ENCODE data around the gene NEDD4L.

Gene NEDD4L

GRCh38 chr18:58348517-58348916, 304.5 kb downstream of the NEDD4L start:
- no CpG with 5 or more reads among the region's 4 CpGs for WGBS, 2 donors (ENCODE audit: extremely low coverage in 2 of 2, insufficient read length in 2 of 2, insufficient replicate concordance in 1 of 2)
- no peak overlapping the region for H2AK5ac ChIP-seq (ENCODE audit: low read depth, low read length)
- H2AFZ ChIP-seq (ENCODE audit: low read length): no peak overlapping the region
- H2BK5ac ChIP-seq (ENCODE audit: low read length): no peak overlapping the region
- H3K4me2 ChIP-seq (ENCODE audit: insufficient read depth, low read length, poor library complexity, severe bottlenecking): no peak overlapping the region
- H3K36me3 ChIP-seq (replicated peaks in 1 of 2; ENCODE audit: control insufficient read depth in 2 of 2, insufficient read depth in 2 of 2, low read length in 2 of 2): peaks cover 0 to 3% of the 10 kb centered on the region in 2 donors
- H3K4me1 ChIP-seq (ENCODE audit: control insufficient read depth in 2 of 2, insufficient read depth in 1 of 2, low read depth in 1 of 2, low read length in 2 of 2): peaks cover 8 to 20% of the 10 kb centered on the region in 2 donors
- H4K8ac ChIP-seq (ENCODE audit: low read depth, low read length): no peak overlapping the region
- no peaks in the 10 kb centered on the region for H3K9me3 ChIP-seq (replicated peaks in 1 of 2; ENCODE audit: control insufficient read depth in 2 of 2, insufficient read depth in 1 of 2, low read depth in 1 of 2, low read length in 2 of 2)
- no peak overlapping the region for H2BK12ac ChIP-seq (ENCODE audit: low read length)
- no peak overlapping the region for H2BK15ac ChIP-seq (ENCODE audit: low read length)
- no peak overlapping the region for H3K18ac ChIP-seq (ENCODE audit: low read length)
- H3K27me3 ChIP-seq (ENCODE audit: control insufficient read depth in 3 of 3, insufficient read depth in 3 of 3, low read depth in 1 of 3, low read length in 3 of 3): no peaks in the 10 kb centered on the region
- H3K4me3 ChIP-seq (ENCODE audit: low read length in 2 of 2): no peak overlapping the region
- no peak overlapping the region for H3K4ac ChIP-seq (ENCODE audit: low read length)
- no peak overlapping the region for H2BK120ac ChIP-seq (ENCODE audit: low read depth, low read length)
- H3K14ac ChIP-seq (ENCODE audit: low read length): no peak overlapping the region
- no peaks in the 10 kb centered on the region for H3K79me1 ChIP-seq (ENCODE audit: low read depth, low read length)
- H3K23ac ChIP-seq (ENCODE audit: low read depth, low read length, poor library complexity): no peak overlapping the region
- H3K9ac ChIP-seq (ENCODE audit: low read depth, low read length, poor library complexity): no peak overlapping the region
- no peak overlapping the region for H3K27ac ChIP-seq (replicated peaks; ENCODE audit: low read length)
- no peak overlapping the region for H4K91ac ChIP-seq (ENCODE audit: low read depth, low read length, poor library complexity)
- no peak for DNase-seq (ENCODE audit: low spot score)

GRCh38 chr18:58348951-58349350, 304.9 kb downstream of the NEDD4L start:
- no peak overlapping the region for H3K4me3 ChIP-seq (ENCODE audit: low read length in 2 of 2)
- no peaks in the 10 kb centered on the region for H3K9me3 ChIP-seq (replicated peaks in 1 of 2; ENCODE audit: control insufficient read depth in 2 of 2, insufficient read depth in 1 of 2, low read depth in 1 of 2, low read length in 2 of 2)
- no peak overlapping the region for H3K18ac ChIP-seq (ENCODE audit: low read length)
- H2AK5ac ChIP-seq (ENCODE audit: low read depth, low read length): no peak overlapping the region
- DNase-seq (ENCODE audit: low spot score): no peak
- WGBS, 2 donors (ENCODE audit: extremely low coverage in 2 of 2, insufficient read length in 2 of 2, insufficient replicate concordance in 1 of 2): no CpG with 5 or more reads among the region's 7 CpGs
- no peaks in the 10 kb centered on the region for H3K79me1 ChIP-seq (ENCODE audit: low read depth, low read length)
- H2AFZ ChIP-seq (ENCODE audit: low read length): no peak overlapping the region
- no peak overlapping the region for H2BK15ac ChIP-seq (ENCODE audit: low read length)
- H3K27ac ChIP-seq (replicated peaks; ENCODE audit: low read length): no peak overlapping the region
- no peak overlapping the region for H2BK12ac ChIP-seq (ENCODE audit: low read length)
- H3K9ac ChIP-seq (ENCODE audit: low read depth, low read length, poor library complexity): no peak overlapping the region
- H3K27me3 ChIP-seq (ENCODE audit: control insufficient read depth in 3 of 3, insufficient read depth in 3 of 3, low read depth in 1 of 3, low read length in 3 of 3): no peaks in the 10 kb centered on the region
- H4K91ac ChIP-seq (ENCODE audit: low read depth, low read length, poor library complexity): no peak overlapping the region
- H3K4me2 ChIP-seq (ENCODE audit: insufficient read depth, low read length, poor library complexity, severe bottlenecking): no peak overlapping the region
- H3K23ac ChIP-seq (ENCODE audit: low read depth, low read length, poor library complexity): no peak overlapping the region
- no peak overlapping the region for H2BK5ac ChIP-seq (ENCODE audit: low read length)
- peaks cover 0 to 3% of the 10 kb centered on the region in 2 donors for H3K36me3 ChIP-seq (replicated peaks in 1 of 2; ENCODE audit: control insufficient read depth in 2 of 2, insufficient read depth in 2 of 2, low read length in 2 of 2)
- no peak overlapping the region for H4K8ac ChIP-seq (ENCODE audit: low read depth, low read length)
- no peak overlapping the region for H2BK120ac ChIP-seq (ENCODE audit: low read depth, low read length)
- H3K4ac ChIP-seq (ENCODE audit: low read length): no peak overlapping the region
- H3K14ac ChIP-seq (ENCODE audit: low read length): no peak overlapping the region
- peaks cover 6 to 20% of the 10 kb centered on the region in 2 donors for H3K4me1 ChIP-seq (ENCODE audit: control insufficient read depth in 2 of 2, insufficient read depth in 1 of 2, low read depth in 1 of 2, low read length in 2 of 2)

- Histone ChIP-seq H2AFZ (ENCODE audit: low read length) (no peak overlapping the region), H4K91ac (ENCODE audit: low read depth, low read length, poor library complexity) (no peak overlapping the region), H3K23ac (ENCODE audit: low read depth, low read length, poor library complexity) (no peak overlapping the region), H4K8ac (ENCODE audit: low read depth, low read length) (no peak overlapping the region), H3K27me3 (ENCODE audit: control insufficient read depth in 3 of 3, insufficient read depth in 3 of 3, low read depth in 1 of 3, low read length in 3 of 3) (no peaks in the 10 kb centered on the region), H2AK5ac (ENCODE audit: low read depth, low read length) (no peak overlapping the region), H3K4me3 (ENCODE audit: low read length in 2 of 2) (no peak overlapping the region), H2BK5ac (ENCODE audit: low read length) (no peak overlapping the region), H2BK15ac (ENCODE audit: low read length) (no peak overlapping the region), H3K9ac (ENCODE audit: low read depth, low read length, poor library complexity) (no peak overlapping the region), H3K14ac (ENCODE audit: low read length) (no peak overlapping the region), H3K36me3 (replicated peaks in 1 of 2; ENCODE audit: control insufficient read depth in 2 of 2, insufficient read depth in 2 of 2, low read length in 2 of 2) (peaks cover 2 to 3% of the 10 kb centered on the region in 2 donors), H3K9me3 (replicated peaks in 1 of 2; ENCODE audit: control insufficient read depth in 2 of 2, insufficient read depth in 1 of 2, low read depth in 1 of 2, low read length in 2 of 2) (no peaks in the 10 kb centered on the region), H3K4me2 (ENCODE audit: insufficient read depth, low read length, poor library complexity, severe bottlenecking) (no peak overlapping the region), H3K79me1 (ENCODE audit: low read depth, low read length) (no peaks in the 10 kb centered on the region), H2BK12ac (ENCODE audit: low read length) (no peak overlapping the region), H3K4me1 (ENCODE audit: control insufficient read depth in 2 of 2, insufficient read depth in 1 of 2, low read depth in 1 of 2, low read length in 2 of 2) (peaks cover 3 to 15% of the 10 kb centered on the region in 2 donors), H3K18ac (ENCODE audit: low read length) (no peak overlapping the region), H3K4ac (ENCODE audit: low read length) (no peak overlapping the region), H2BK120ac (ENCODE audit: low read depth, low read length) (no peak overlapping the region), H3K27ac (replicated peaks; ENCODE audit: low read length) (no peak overlapping the region)
- DNase-seq (ENCODE audit: low spot score): no peak
- no CpG with 5 or more reads among the region's 2 CpGs for WGBS, 2 donors (ENCODE audit: extremely low coverage in 2 of 2, insufficient read length in 2 of 2, insufficient replicate concordance in 1 of 2)
Measured at GRCh38 chr18:58349650-58350049, 305.6 kb downstream of the NEDD4L start.

GRCh38 chr18:58350526-58350925, 306.5 kb downstream of the NEDD4L start:
- no peak overlapping the region for H3K9ac ChIP-seq (ENCODE audit: low read depth, low read length, poor library complexity)
- H3K4me2 ChIP-seq (ENCODE audit: insufficient read depth, low read length, poor library complexity, severe bottlenecking): no peak overlapping the region
- H3K18ac ChIP-seq (ENCODE audit: low read length): no peak overlapping the region
- no CpG with 5 or more reads among the region's 5 CpGs for WGBS, 2 donors (ENCODE audit: extremely low coverage in 2 of 2, insufficient read length in 2 of 2, insufficient replicate concordance in 1 of 2)
- no peak overlapping the region for H2BK12ac ChIP-seq (ENCODE audit: low read length)
- H3K27ac ChIP-seq (replicated peaks; ENCODE audit: low read length): no peak overlapping the region
- H3K4ac ChIP-seq (ENCODE audit: low read length): no peak overlapping the region
- no peaks in the 10 kb centered on the region for H3K79me1 ChIP-seq (ENCODE audit: low read depth, low read length)
- H4K91ac ChIP-seq (ENCODE audit: low read depth, low read length, poor library complexity): no peak overlapping the region
- no peak overlapping the region for H2BK120ac ChIP-seq (ENCODE audit: low read depth, low read length)
- H2BK15ac ChIP-seq (ENCODE audit: low read length): no peak overlapping the region
- H3K27me3 ChIP-seq (ENCODE audit: control insufficient read depth in 3 of 3, insufficient read depth in 3 of 3, low read depth in 1 of 3, low read length in 3 of 3): no peaks in the 10 kb centered on the region
- no peak overlapping the region for H4K8ac ChIP-seq (ENCODE audit: low read depth, low read length)
- H3K4me1 ChIP-seq (ENCODE audit: control insufficient read depth in 2 of 2, insufficient read depth in 1 of 2, low read depth in 1 of 2, low read length in 2 of 2): peaks cover 0 to 7% of the 10 kb centered on the region in 2 donors
- no peaks in the 10 kb centered on the region for H3K9me3 ChIP-seq (replicated peaks in 1 of 2; ENCODE audit: control insufficient read depth in 2 of 2, insufficient read depth in 1 of 2, low read depth in 1 of 2, low read length in 2 of 2)
- H3K36me3 ChIP-seq (replicated peaks in 1 of 2; ENCODE audit: control insufficient read depth in 2 of 2, insufficient read depth in 2 of 2, low read length in 2 of 2): peaks cover 3% of the 10 kb centered on the region in 2 donors
- H2BK5ac ChIP-seq (ENCODE audit: low read length): no peak overlapping the region
- no peak overlapping the region for H2AFZ ChIP-seq (ENCODE audit: low read length)
- H3K14ac ChIP-seq (ENCODE audit: low read length): no peak overlapping the region
- no peak for DNase-seq (ENCODE audit: low spot score)
- H3K4me3 ChIP-seq (ENCODE audit: low read length in 2 of 2): no peak overlapping the region
- H3K23ac ChIP-seq (ENCODE audit: low read depth, low read length, poor library complexity): no peak overlapping the region
- H2AK5ac ChIP-seq (ENCODE audit: low read depth, low read length): no peak overlapping the region

All from neuronal stem cell (in vitro differentiated cells).